Liver (tissue), 3 donors: ENCODE data around the gene FBXO38.
A peak's percentile ranks its signal among the peaks of the same experiment; 100 is the strongest.

Experiments
- FOXA1 ChIP-seq: IDR thresholded peaks from 2 replicates; pipeline ENCODE4 v1.6.1; 2016; ENCODE audit warnings: antibody characterized with exemption
- GABPA ChIP-seq, 2 donors: IDR thresholded peaks in 1 of 2; conservative IDR thresholded peaks in 1 of 2; 2 replicates each; pipeline ENCODE4 v1.6.1; 2016; ENCODE audit warnings: antibody characterized with exemption in 2 of 2, mild to moderate bottlenecking in 1 of 2, moderate library complexity in 1 of 2
- RAD21 ChIP-seq, 2 donors: IDR thresholded peaks; 2 replicates each; pipeline ENCODE4 v1.6.1; 2016; ENCODE audit warnings: antibody characterized with exemption in 2 of 2, mild to moderate bottlenecking in 2 of 2
- RXRA ChIP-seq, 2 donors: IDR thresholded peaks; 2 replicates each; pipeline ENCODE4 v1.6.1; 2017 to 2018; ENCODE audit warnings: antibody characterized with exemption in 2 of 2, mild to moderate bottlenecking in 1 of 2
- SP1 ChIP-seq: IDR thresholded peaks from 2 replicates; pipeline ENCODE4 v1.6.1; 2018; ENCODE audit warnings: antibody characterized with exemption, mild to moderate bottlenecking
- TAF1 ChIP-seq: conservative IDR thresholded peaks from 2 replicates; pipeline ENCODE4 v1.6.1; 2016; ENCODE audit warnings: antibody characterized with exemption, mild to moderate bottlenecking
- YY1 ChIP-seq: IDR thresholded peaks from 2 replicates; pipeline ENCODE4 v1.6.1; 2016; ENCODE audit warnings: antibody characterized with exemption, mild to moderate bottlenecking
- TF ChIP-seq, protein P1 (sequence below): fragments of 150-350 bp; IDR thresholded peaks from 2 replicates; pipeline ENCODE4 v1.5.1; 2017; ENCODE audit warnings: improper control_type of control experiment, low read depth, low read length; ENCODE audit not compliant: missing input control
- TF ChIP-seq, protein P2 (sequence below): IDR thresholded peaks from 2 replicates; pipeline ENCODE4 v1.6.1; 2016; ENCODE audit warnings: antibody characterized with exemption, mild to moderate bottlenecking
- TF ChIP-seq, protein P3 (sequence below): IDR thresholded peaks from 2 replicates; pipeline ENCODE4 v1.6.1; 2016; ENCODE audit warnings: antibody characterized with exemption
- donor health status: healthy.
- donor health status: healthy.

DNA sequence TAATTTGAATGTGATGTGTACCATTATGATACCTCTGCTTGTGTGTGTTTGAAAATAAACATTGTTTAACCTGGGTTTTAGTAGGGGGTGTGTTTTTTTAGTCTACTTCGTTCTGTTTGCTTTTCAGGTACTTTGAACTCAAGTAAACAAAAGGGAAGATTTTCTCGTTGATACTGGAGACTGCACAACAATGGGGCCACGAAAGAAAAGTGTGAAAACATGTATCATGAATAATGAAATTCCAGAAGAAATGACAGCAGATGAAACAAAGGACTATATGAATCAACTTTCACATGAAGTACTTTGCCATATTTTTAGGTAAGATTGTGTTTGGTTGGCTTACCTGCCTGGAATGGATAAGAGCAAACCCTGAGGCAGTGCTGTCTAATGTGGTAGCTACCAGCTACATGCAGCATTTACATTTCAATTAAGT is 10.8 kb downstream of the FBXO38 start:
- no peak for TF ChIP-seq TAF1
- TF ChIP-seq, protein P1, sequence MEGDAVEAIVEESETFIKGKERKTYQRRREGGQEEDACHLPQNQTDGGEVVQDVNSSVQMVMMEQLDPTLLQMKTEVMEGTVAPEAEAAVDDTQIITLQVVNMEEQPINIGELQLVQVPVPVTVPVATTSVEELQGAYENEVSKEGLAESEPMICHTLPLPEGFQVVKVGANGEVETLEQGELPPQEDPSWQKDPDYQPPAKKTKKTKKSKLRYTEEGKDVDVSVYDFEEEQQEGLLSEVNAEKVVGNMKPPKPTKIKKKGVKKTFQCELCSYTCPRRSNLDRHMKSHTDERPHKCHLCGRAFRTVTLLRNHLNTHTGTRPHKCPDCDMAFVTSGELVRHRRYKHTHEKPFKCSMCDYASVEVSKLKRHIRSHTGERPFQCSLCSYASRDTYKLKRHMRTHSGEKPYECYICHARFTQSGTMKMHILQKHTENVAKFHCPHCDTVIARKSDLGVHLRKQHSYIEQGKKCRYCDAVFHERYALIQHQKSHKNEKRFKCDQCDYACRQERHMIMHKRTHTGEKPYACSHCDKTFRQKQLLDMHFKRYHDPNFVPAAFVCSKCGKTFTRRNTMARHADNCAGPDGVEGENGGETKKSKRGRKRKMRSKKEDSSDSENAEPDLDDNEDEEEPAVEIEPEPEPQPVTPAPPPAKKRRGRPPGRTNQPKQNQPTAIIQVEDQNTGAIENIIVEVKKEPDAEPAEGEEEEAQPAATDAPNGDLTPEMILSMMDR, result no peak
- TF ChIP-seq SP1, result no peak
- no peak for TF ChIP-seq GABPA (IDR thresholded peaks at IDR 0.05 in 1 of 2, conservative IDR thresholded peaks at IDR 0.05 in 1 of 2)
- peak; percentile 41 for TF ChIP-seq YY1
- TF ChIP-seq, protein P2, sequence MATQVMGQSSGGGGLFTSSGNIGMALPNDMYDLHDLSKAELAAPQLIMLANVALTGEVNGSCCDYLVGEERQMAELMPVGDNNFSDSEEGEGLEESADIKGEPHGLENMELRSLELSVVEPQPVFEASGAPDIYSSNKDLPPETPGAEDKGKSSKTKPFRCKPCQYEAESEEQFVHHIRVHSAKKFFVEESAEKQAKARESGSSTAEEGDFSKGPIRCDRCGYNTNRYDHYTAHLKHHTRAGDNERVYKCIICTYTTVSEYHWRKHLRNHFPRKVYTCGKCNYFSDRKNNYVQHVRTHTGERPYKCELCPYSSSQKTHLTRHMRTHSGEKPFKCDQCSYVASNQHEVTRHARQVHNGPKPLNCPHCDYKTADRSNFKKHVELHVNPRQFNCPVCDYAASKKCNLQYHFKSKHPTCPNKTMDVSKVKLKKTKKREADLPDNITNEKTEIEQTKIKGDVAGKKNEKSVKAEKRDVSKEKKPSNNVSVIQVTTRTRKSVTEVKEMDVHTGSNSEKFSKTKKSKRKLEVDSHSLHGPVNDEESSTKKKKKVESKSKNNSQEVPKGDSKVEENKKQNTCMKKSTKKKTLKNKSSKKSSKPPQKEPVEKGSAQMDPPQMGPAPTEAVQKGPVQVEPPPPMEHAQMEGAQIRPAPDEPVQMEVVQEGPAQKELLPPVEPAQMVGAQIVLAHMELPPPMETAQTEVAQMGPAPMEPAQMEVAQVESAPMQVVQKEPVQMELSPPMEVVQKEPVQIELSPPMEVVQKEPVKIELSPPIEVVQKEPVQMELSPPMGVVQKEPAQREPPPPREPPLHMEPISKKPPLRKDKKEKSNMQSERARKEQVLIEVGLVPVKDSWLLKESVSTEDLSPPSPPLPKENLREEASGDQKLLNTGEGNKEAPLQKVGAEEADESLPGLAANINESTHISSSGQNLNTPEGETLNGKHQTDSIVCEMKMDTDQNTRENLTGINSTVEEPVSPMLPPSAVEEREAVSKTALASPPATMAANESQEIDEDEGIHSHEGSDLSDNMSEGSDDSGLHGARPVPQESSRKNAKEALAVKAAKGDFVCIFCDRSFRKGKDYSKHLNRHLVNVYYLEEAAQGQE, result peak; percentile 52
- TF ChIP-seq, protein P3, sequence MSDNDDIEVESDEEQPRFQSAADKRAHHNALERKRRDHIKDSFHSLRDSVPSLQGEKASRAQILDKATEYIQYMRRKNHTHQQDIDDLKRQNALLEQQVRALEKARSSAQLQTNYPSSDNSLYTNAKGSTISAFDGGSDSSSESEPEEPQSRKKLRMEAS, result no peak
- no peak for TF ChIP-seq RAD21 (IDR thresholded peaks at IDR 0.05)
- TF ChIP-seq FOXA1, result peak; percentile 19
- TF ChIP-seq RXRA (IDR thresholded peaks at IDR 0.05), result peak; percentile 17 to 53
